ENCODE data around the gene ATP12A. TPM values are rescaled to one million over a fixed set of nuclear protein-coding genes. Genes with fewer than 3 reads are reported as not detected.

ATP12A gene
- total RNA-seq, 1 donor from 2014 or later = not detected

DNA sequence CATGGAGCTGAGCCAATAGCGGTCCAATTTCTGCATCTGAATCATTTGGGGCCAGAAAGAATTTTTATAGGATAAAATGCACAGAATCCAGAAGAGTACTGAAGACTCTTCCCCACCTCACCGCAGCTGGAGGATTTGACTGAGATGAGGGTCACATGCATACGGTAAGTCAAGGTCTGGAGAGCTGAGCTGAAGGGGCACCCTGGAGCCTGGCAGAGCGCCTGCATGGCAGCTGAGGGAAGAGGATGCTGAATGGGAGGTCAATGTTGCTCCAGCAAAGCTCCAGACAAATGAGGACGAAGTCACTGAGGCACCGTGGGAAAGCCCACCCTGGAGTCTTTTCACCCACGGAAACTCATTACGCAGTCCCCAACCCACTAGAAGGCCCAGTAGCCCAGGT lies 43.4 kb upstream of the ATP12A start:
- no peaks in the 10 kb centered on the region for H3K4me1 ChIP-seq
- H3K9me3 ChIP-seq = no peaks in the 10 kb centered on the region
- H3K4me3 ChIP-seq = no peak overlapping the region
- DNase-seq (ENCODE audit: extremely low spot score in 2 of 2) = no peak
- H3K36me3 ChIP-seq = no peaks in the 10 kb centered on the region
- intact Hi-C loops (cut with DNase I) = no loop called here
- TF ChIP-seq POLR2AphosphoS5 (IDR thresholded peaks at IDR 0.05; ENCODE audit: insufficient read depth in 1 of 2, low read depth in 1 of 2) (no peak), POLR2A (IDR thresholded peaks at IDR 0.05) (no peak)
- H3K27ac ChIP-seq = no peak overlapping the region
- no peaks in the 10 kb centered on the region for H3K27me3 ChIP-seq

DNA sequence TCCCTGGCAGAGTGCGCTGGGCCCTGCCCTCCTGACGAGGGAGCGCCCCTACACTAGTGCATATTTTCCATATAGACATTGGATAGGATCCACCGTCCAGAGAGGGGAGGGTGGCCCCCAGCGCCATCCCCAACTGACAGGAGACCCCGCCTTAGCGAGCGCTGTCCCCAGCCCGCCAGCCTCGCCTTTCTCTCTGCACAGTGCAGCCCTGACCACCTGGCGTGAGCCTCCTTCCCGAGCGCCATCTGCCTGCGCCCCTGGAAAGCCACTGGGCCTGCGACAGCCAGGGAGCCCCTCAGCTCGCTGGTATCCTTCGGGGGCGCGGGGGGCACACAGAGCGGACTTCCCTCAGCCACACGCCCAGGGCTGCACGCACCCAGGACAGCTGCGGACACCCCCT lies 42.1 kb upstream of the ATP12A start:
- no peaks in the 10 kb centered on the region for H3K27me3 ChIP-seq
- intact Hi-C loops (cut with DNase I) = no loop called here

DNA sequence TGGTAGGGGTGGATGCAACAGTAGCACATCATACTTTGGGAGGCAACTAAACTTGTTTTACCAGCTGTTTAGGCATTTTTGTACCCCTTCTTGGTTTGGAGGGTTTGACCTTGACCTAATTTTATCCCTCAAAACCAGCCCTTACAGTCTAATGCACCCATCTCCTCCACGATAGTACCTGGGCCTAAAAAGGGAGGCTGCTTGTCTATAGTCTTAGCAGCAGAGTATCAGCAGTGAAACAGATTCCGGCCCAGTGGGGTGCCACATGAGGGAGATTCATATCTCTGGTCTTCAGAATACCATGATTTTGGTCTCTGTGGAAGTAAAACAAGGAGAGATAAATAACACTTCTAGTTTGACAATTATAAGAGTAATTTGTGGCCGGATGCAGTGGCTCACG lies 39.5 kb upstream of the ATP12A start:
- intact Hi-C loops (cut with DNase I) = no loop called here
- Histone ChIP-seq H3K9me3 (no peaks in the 10 kb centered on the region), H3K27me3 (no peaks in the 10 kb centered on the region), H3K4me1 (no peaks in the 10 kb centered on the region), H3K4me3 (no peak overlapping the region), H3K27ac (no peak overlapping the region), H3K36me3 (no peaks in the 10 kb centered on the region)
- peak in 1 of 2 donors; percentile 3 for DNase-seq (ENCODE audit: extremely low spot score in 2 of 2)
- TF ChIP-seq, protein P1, sequence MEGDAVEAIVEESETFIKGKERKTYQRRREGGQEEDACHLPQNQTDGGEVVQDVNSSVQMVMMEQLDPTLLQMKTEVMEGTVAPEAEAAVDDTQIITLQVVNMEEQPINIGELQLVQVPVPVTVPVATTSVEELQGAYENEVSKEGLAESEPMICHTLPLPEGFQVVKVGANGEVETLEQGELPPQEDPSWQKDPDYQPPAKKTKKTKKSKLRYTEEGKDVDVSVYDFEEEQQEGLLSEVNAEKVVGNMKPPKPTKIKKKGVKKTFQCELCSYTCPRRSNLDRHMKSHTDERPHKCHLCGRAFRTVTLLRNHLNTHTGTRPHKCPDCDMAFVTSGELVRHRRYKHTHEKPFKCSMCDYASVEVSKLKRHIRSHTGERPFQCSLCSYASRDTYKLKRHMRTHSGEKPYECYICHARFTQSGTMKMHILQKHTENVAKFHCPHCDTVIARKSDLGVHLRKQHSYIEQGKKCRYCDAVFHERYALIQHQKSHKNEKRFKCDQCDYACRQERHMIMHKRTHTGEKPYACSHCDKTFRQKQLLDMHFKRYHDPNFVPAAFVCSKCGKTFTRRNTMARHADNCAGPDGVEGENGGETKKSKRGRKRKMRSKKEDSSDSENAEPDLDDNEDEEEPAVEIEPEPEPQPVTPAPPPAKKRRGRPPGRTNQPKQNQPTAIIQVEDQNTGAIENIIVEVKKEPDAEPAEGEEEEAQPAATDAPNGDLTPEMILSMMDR (IDR thresholded peaks at IDR 0.05) = no peak
- no peak for TF ChIP-seq POLR2AphosphoS5 (IDR thresholded peaks at IDR 0.05; ENCODE audit: insufficient read depth in 1 of 2, low read depth in 1 of 2)
- TF ChIP-seq POLR2A (IDR thresholded peaks at IDR 0.05) = no peak

More for the DNA sequence above, 42.1 kb upstream of the ATP12A start:
- H3K4me1 ChIP-seq = no peaks in the 10 kb centered on the region
- no peak overlapping the region for H3K4me3 ChIP-seq
- no peak overlapping the region for H3K27ac ChIP-seq
- TF ChIP-seq, protein P1 (IDR thresholded peaks at IDR 0.05) = no peak
- TF ChIP-seq POLR2AphosphoS5 (IDR thresholded peaks at IDR 0.05; ENCODE audit: insufficient read depth in 1 of 2, low read depth in 1 of 2) (no peak), POLR2A (IDR thresholded peaks at IDR 0.05) (no peak)
- no peaks in the 10 kb centered on the region for H3K36me3 ChIP-seq
- H3K9me3 ChIP-seq = no peaks in the 10 kb centered on the region
- no peak for DNase-seq (ENCODE audit: extremely low spot score in 2 of 2)

DNA sequence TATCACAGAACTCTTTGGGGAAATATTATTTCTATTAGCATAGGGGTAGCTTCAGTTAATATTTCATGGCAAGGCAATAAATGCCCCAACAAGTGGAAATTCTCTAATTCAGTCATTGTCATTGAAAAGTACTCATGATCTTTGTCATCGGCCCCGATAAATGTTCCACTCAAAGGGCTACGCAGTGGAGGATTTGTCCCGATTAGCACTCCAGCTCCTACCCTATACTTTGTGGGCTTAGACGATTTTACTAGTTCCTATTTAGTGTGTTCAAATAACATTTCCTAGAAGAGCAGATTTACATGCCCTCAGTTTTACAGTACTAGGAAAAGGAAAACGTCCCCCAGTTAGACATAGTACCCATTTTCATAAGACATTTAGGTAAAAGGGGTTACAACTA lies 38.0 kb upstream of the ATP12A start:
- no peak for DNase-seq (ENCODE audit: extremely low spot score in 2 of 2)
- Histone ChIP-seq H3K36me3 (no peaks in the 10 kb centered on the region), H3K4me3 (no peak overlapping the region), H3K27ac (no peak overlapping the region), H3K9me3 (no peaks in the 10 kb centered on the region), H3K27me3 (no peaks in the 10 kb centered on the region), H3K4me1 (no peaks in the 10 kb centered on the region)
- TF ChIP-seq POLR2AphosphoS5 (IDR thresholded peaks at IDR 0.05; ENCODE audit: insufficient read depth in 1 of 2, low read depth in 1 of 2) = no peak
- TF ChIP-seq, protein P1 (IDR thresholded peaks at IDR 0.05) = no peak
- TF ChIP-seq POLR2A (IDR thresholded peaks at IDR 0.05) = no peak
- intact Hi-C loops (cut with DNase I) = no loop called here

DNA sequence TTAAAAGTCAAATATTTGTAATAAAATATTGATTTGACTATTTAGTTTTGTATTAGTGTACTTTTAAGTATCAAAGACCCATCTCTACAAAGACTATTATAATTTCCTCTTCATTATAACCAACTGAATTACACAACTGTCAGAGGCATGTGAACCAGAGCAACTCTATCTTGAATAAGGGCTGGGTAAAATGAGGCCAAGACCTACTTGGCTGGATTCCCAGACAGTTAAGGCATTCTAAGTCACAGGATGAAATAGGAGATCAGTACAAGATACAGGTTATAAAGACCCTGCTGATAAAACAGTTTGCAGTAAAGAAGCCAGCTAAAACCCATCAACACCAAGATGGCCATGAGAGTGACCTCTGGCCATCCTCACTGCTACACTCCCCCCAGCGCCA lies 36.2 kb upstream of the ATP12A start:
- Histone ChIP-seq H3K4me1 (no peaks in the 10 kb centered on the region), H3K9me3 (no peaks in the 10 kb centered on the region), H3K27ac (no peak overlapping the region), H3K27me3 (no peaks in the 10 kb centered on the region), H3K4me3 (no peak overlapping the region), H3K36me3 (no peaks in the 10 kb centered on the region)
- TF ChIP-seq POLR2AphosphoS5 (IDR thresholded peaks at IDR 0.05; ENCODE audit: insufficient read depth in 1 of 2, low read depth in 1 of 2) = no peak
- TF ChIP-seq, protein P1 (IDR thresholded peaks at IDR 0.05) = no peak
- DNase-seq (ENCODE audit: extremely low spot score in 2 of 2) = no peak
- intact Hi-C loops (cut with DNase I) = no loop called here

Data from vagina (tissue), 2 donors.